ENCODE results near the gene SH3GLB1. TPM values are rescaled to one million over a fixed set of nuclear protein-coding genes. Genes with fewer than 3 reads are reported as not detected.
A peak's percentile ranks its signal among the peaks of the same experiment; 100 is the strongest.

Gene SH3GLB1
- total RNA-seq, 1 donor from 2014 or later: 48.5 TPM

DNA sequence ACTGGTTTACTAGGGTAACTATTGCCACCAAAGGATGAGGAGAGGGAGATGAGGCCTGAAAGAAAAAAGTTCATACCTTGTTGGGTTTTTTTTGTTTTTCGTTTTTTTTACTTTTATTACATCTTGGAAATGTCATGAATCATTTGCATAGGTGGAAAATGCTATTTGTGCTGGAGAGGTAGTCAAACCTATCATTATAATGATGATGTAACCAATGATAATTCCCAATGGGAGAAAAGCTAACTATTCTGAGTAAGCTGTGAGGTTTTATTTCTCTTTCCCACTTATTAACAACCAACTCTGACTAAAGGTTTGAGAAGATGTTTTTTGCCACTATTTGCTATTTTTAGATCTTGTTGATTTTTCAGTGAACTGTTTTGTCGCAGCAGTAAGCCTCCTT lies 29.0 kb downstream of the SH3GLB1 start:
- TF ChIP-seq, protein P1, sequence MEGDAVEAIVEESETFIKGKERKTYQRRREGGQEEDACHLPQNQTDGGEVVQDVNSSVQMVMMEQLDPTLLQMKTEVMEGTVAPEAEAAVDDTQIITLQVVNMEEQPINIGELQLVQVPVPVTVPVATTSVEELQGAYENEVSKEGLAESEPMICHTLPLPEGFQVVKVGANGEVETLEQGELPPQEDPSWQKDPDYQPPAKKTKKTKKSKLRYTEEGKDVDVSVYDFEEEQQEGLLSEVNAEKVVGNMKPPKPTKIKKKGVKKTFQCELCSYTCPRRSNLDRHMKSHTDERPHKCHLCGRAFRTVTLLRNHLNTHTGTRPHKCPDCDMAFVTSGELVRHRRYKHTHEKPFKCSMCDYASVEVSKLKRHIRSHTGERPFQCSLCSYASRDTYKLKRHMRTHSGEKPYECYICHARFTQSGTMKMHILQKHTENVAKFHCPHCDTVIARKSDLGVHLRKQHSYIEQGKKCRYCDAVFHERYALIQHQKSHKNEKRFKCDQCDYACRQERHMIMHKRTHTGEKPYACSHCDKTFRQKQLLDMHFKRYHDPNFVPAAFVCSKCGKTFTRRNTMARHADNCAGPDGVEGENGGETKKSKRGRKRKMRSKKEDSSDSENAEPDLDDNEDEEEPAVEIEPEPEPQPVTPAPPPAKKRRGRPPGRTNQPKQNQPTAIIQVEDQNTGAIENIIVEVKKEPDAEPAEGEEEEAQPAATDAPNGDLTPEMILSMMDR (IDR thresholded peaks at IDR 0.05; ENCODE audit: unreplicated experiment): no peak
- no peaks in the 10 kb centered on the region for H3K9me3 Mint-ChIP-seq (ENCODE audit: low read depth)
- no peaks in the 10 kb centered on the region for H3K4me1 Mint-ChIP-seq (ENCODE audit: low read depth)
- H3K4me3 Mint-ChIP-seq (ENCODE audit: low read depth): no peak overlapping the region
- no peak for DNase-seq (ENCODE audit: low spot score, unreplicated experiment)
- H3K36me3 Mint-ChIP-seq (ENCODE audit: insufficient read depth): peaks cover 10% of the 10 kb centered on the region
- H3K27ac Mint-ChIP-seq: no peak overlapping the region
- no peaks in the 10 kb centered on the region for H3K27me3 Mint-ChIP-seq

DNA sequence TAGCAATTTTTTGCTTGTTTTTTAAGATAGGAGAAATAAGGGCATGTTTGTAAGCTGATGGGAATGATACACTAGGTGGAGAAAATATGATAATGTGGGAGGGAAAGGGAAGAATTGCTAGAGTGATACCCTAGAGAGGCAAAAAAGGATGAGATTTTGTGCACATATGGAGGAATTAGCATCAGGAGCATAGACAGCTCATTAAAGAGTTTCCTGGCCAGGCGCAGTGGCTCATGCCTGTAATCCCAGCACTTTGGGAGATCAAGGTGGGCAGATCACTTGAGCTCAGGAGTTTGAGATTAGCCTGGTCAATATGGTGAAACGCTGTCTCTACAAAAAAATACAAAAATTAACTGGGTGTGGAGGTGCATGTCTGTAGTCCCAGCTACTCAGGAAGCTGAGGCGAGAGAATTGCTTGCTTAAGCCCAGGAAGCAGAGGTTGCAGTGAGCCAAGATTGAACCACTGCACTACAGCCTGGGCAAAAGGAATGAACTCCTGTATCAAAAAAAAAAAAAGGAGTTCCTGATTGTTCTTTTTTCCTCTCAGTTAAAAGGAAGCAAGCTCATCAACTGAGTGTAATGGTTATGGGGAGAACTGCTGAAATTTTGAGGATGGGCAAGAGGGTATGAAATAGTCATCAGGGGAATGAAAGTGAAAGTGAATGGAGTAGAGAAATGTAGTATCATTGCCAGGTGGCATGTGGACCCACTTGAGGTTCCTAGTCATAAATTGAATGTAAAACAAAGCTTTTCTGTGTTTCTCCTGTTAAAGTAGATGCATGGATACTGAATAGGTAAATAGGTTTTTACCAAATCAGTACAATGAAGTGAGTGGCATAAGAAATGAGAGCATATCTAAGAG lies 35.5 kb downstream of the SH3GLB1 start:
- Mint-ChIP-seq H3K9me3 (ENCODE audit: low read depth) (no peaks in the 10 kb centered on the region), H3K4me3 (ENCODE audit: low read depth) (no peak overlapping the region), H3K36me3 (ENCODE audit: insufficient read depth) (peaks cover 15% of the 10 kb centered on the region), H3K4me1 (ENCODE audit: low read depth) (no peaks in the 10 kb centered on the region), H3K27me3 (no peaks in the 10 kb centered on the region), H3K27ac (no peak overlapping the region)
- TF ChIP-seq, protein P1 (IDR thresholded peaks at IDR 0.05; ENCODE audit: unreplicated experiment): no peak
- DNase-seq (ENCODE audit: low spot score, unreplicated experiment): no peak

GRCh38 chr1:86741947-86742572 lies 37.7 kb downstream of the SH3GLB1 start:
- TF ChIP-seq, protein P1 (IDR thresholded peaks at IDR 0.05; ENCODE audit: unreplicated experiment): peak; percentile 76
- no peak for DNase-seq (ENCODE audit: low spot score, unreplicated experiment)
- Mint-ChIP-seq H3K36me3 (ENCODE audit: insufficient read depth) (peaks cover 10% of the 10 kb centered on the region), H3K27ac (no peak overlapping the region), H3K27me3 (no peaks in the 10 kb centered on the region), H3K4me3 (ENCODE audit: low read depth) (no peak overlapping the region), H3K4me1 (ENCODE audit: low read depth) (peaks cover 2% of the 10 kb centered on the region), H3K9me3 (ENCODE audit: low read depth) (no peaks in the 10 kb centered on the region)

DNA sequence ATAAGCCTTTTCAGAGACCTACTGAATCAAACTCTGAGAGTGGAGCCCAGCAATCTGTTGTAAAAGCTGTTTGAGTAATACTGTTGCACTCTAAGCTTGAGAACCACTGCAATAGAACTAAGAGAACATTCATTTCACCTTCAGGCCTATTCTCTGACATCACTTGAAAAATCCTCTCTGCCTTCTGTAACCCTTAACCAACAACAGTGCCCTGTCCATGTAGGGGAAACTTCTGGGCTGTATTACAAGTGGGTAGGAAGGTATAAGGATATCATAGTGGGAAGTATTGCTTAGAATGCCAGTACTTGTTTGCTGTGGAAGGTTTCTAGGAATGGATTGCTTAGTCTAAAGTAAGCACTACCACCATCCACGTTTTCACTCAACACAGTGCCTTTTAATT lies 42.9 kb downstream of the SH3GLB1 start:
- Mint-ChIP-seq H3K4me1 (ENCODE audit: low read depth) (peaks cover 2% of the 10 kb centered on the region), H3K36me3 (ENCODE audit: insufficient read depth) (peaks cover 3% of the 10 kb centered on the region), H3K27me3 (peaks cover 3% of the 10 kb centered on the region), H3K27ac (no peak overlapping the region), H3K4me3 (ENCODE audit: low read depth) (no peak overlapping the region), H3K9me3 (ENCODE audit: low read depth) (no peaks in the 10 kb centered on the region)
- DNase-seq (ENCODE audit: low spot score, unreplicated experiment): no peak
- TF ChIP-seq, protein P1 (IDR thresholded peaks at IDR 0.05; ENCODE audit: unreplicated experiment): no peak

DNA sequence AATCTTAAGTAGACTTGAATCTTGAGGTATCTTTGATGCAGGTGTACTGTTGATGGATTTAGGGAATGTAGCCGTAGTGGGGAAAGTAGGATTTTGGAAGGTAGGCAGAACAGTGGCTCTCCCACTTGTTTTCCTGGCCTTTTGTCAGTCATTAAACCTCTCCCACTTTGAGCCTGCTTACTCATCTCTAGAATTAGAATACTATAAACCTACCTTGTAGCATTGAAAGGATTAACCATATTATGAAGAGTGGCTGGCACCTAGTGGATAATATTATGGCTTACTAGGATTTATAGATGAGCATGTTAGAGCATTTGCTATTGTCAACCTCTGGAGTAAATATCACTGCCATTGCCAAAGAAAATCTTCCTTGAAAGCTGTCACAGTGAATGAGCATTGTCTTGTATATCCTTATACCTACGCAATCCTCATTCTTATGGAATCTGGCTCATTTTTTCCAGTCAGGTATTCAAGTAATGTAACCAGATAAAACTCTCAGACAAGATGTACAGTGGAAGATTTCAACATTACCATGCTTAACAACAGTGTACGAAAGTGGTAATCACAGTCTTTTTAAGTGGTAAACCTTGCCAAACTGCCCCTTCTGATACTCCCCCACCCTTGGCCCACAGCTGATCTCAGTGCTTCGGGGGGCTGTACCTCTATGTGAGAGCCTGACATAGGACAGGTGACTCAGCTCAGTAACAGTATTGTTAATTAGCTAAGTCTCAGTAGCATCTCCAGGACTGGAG lies 44.4 kb downstream of the SH3GLB1 start:
- H3K36me3 Mint-ChIP-seq (ENCODE audit: insufficient read depth): peaks cover 3% of the 10 kb centered on the region
- H3K4me3 Mint-ChIP-seq (ENCODE audit: low read depth): no peak overlapping the region
- no peaks in the 10 kb centered on the region for H3K9me3 Mint-ChIP-seq (ENCODE audit: low read depth)
- H3K4me1 Mint-ChIP-seq (ENCODE audit: low read depth): peaks cover 2% of the 10 kb centered on the region
- H3K27me3 Mint-ChIP-seq: peaks cover 7% of the 10 kb centered on the region
- no peak overlapping the region for H3K27ac Mint-ChIP-seq
- TF ChIP-seq, protein P1 (IDR thresholded peaks at IDR 0.05; ENCODE audit: unreplicated experiment): no peak
- no peak for DNase-seq (ENCODE audit: low spot score, unreplicated experiment)
